GM19043 (cell line): ENCODE results near the gene GPR158.
"Not testable (repeated sequence)": the region's sequence is repeated elsewhere in the genome, so short reads cannot be mapped to it uniquely, and the experiment has no call there.

Experiments used
- ATAC-seq: cut with Tn5 transposase; IDR thresholded peaks from one replicate; pipeline ENCODE4 v1.9.1; 2021; ENCODE audit warnings: low read depth; ENCODE audit not compliant: unreplicated experiment

Gene GPR158

DNA sequence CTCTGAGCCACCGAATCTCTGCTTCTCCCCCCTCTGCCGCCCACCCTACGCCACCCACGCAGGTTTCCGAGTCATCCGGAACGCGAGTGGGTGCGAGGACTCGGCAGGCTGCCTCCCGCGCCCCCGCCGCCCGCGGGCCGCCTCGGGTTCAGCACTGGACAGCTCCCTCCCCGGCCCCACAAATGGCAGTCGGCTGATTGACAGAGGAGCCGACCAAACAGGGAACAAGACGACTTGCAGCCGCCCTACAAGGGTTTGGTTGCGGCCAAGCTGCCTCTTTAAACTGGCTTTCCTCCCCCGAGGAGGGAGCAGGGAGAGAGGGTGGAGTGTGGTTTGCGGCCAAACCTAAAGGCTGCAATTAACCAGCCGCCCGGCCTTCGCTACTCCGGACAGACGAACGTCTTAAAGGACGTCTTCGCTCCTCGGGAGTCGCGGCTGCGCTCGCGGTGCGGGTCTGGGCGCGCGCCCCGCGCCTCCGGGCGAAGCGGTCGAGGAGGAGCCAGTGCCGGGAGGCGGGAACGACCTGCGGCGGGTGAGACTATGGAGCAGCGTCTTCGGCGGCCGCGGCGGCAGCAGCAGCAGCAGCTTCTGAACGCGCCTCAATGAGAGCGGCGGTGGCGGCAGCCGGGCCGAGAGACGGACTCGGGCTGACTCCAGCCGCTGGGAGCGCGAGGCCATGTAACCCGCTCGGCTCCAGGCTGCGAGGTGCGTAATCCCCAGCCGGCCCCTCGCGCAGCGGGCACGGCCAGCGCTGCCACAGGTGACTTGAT is at the start of gene GPR158:
GPR158 (plus strand) TSS at position 541 of the 770 bp plus-strand sequence. CDS start 420 bp downstream, outside the sequence.
- ATAC-seq = no peak

DNA sequence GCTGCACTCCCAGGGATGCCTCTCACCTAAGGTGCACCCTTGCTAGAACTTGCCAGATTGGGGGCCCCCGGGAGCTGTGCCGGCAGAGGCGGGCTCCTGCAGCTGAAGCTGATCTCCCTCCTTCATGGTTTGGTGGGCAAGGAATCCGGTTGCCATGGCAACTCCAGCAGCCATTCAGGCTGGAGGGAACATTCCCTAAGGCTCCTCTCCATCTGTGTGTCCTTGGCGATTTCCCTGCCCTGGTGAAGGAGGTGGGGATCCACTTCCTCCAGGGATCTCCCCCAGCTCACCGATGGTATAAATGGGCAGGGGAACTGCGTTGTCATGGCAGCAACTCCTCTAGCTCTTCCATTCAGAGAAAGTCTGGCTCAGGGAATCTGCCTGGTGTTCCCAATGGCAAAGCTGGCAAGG is 49.6 kb upstream of the GPR158 start:
- no peak for ATAC-seq

GRCh38 chr10:25129592-25129991 is 45.2 kb upstream of the GPR158 start:
- ATAC-seq = no peak

DNA sequence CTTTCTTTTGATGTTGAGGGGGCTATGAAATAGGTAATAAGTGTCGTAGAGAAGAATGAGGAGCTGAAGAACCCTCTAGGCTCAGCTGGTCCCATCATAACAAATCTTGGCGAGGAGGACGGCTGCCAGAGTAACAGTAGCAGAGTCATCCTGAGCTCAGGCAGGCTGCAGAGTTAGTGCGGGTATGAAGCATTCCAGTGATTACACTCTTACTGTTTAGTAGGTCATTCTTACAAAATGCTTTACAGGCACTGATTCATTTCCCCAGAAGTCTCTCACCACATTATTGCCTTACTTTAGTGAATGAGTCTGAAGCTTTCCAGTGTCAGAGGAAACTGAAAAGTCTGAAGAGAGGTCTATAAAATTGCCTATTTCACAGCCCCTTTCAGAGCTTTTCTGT is 43.9 kb upstream of the GPR158 start:
- no peak for ATAC-seq

DNA sequence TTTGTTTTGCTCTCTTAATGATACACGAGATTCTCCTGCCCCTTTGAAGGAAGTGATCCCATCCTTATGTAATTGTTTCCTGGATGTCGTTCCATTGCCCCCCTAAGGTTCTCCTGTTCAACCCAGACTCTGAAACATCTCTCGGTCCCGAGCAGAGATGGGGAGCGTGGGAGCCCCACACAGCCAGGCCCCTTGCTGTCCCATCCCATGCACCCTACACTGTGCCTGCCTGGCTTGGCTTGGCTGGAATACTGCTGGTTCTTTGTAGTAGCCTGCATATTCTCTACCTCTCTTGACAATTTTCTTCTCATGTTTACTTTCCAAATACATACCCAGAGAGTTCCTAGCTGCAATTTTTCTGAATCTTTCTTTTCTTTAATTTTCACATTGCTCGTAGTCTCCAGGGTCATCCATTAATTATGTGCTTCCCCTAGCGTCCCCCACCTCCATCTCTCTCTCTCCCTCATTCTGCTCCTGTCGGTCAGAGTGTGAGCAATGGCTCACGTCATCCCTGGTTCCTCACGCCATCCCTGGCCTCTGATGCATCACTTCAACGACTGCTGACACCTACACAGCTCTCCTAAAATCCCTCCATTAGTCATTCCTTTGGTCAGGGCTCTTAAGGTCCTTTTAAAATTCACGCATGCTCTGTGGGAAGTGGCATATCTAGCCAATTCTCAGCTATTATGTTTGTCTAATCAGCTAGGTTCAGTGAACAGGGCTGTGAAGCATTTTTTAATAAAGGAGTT is 32.5 kb upstream of the GPR158 start:
- no peak for ATAC-seq

GRCh38 chr10:25157650-25158049 is 17.2 kb upstream of the GPR158 start:
- ATAC-seq = no peak

GRCh38 chr10:25159591-25159990 is 15.2 kb upstream of the GPR158 start:
- ATAC-seq = no peak

- ATAC-seq = no peak
Measured at GRCh38 chr10:25162391-25162790, 12.4 kb upstream of the GPR158 start.

GRCh38 chr10:25163464-25163863 is 11.3 kb upstream of the GPR158 start:
- ATAC-seq = not testable (repeated sequence)

- no peak for ATAC-seq
Measured at GRCh38 chr10:25169740-25170139, 5.1 kb upstream of the GPR158 start.

DNA sequence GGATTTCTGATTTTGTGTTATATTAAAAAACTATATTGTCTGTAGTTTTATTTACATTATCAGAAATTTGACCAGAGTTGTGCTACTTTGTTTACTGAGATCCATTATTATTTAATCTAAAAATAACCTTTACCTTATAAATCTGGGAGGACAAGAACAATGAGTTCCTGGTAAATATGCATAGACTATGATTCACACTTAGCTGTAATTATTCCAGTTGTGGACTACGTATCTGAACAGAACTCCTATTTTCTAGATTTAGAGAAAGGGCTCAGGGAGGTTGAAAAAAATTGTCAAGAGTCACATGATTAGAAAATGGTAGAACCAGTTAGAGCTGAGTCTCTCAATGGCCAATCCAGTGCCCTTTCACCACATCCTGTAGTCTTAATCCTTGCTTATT is 4.2 kb upstream of the GPR158 start:
- no peak for ATAC-seq

- no peak for ATAC-seq
Measured at GRCh38 chr10:25175527-25176420, 973 bp downstream of the GPR158 start.

DNA sequence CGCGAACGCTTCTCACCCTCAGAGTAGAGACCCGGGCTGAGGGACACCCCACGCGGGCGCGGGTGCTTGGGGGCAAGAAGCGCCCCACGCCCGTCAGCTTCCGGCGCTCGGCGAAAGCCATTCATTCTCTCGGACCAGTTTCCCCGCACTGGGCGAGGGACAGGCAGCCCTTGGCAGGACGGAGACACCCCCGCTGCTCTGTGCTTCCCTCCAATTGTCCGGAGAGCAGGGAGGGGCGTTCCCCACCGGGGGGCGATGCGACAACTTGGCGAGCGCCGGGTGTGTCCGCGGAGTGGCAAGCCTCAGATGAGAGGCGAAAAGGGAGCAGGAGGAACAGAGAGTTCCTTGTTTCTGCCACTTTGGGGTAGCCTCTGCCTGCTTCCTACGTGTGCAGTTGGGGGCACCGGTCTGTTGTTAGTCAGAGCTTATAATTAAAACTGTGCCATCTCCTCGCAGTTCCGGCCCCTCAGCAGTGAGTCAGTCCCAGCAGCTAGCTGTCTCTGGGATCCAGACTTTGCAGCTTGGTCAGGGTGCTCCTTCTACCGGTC is 1.7 kb downstream of the GPR158 start:
- ATAC-seq = no peak

- no peak for ATAC-seq
Measured at GRCh38 chr10:25177093-25177753, 2.4 kb downstream of the GPR158 start.

GRCh38 chr10:25177754-25178135 is 2.9 kb downstream of the GPR158 start:
- ATAC-seq = no peak

- no peak for ATAC-seq
Measured at GRCh38 chr10:25178411-25178810, 3.6 kb downstream of the GPR158 start.

DNA sequence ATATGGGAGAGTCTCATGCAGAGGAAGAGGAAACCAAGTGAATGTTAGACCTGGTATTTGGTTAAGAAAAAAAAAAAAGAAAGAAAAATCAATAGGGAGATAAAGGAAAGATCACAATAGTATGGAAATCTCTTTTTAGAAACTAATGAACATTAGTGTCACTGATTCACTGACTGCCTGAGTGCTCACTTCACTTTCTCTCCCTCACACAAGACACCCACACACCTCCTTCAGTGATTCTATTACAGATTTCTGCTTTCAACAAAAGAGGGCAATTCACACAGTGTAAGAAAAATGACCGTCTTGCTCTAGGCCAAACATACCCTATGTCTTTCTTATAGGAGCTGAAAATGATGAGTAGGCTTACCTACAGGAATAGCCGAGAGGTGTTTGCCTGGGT is 6.0 kb downstream of the GPR158 start:
- no peak for ATAC-seq

- no peak for ATAC-seq
Measured at GRCh38 chr10:25182636-25183035, 7.8 kb downstream of the GPR158 start.

GRCh38 chr10:25191162-25191895 is 16.5 kb downstream of the GPR158 start:
- ATAC-seq = no peak
